GM23338 (cell line): ENCODE data around the gene CNPY3. TPM values are rescaled to one million over a fixed set of nuclear protein-coding genes. Genes with fewer than 3 reads are reported as not detected.
"Not testable (repeated sequence)": the region's sequence is repeated elsewhere in the genome, so short reads cannot be mapped to it uniquely, and the experiment has no call there.

Experiments
- ATAC-seq: fragments of 200-7000 bp; cut with Tn5 transposase; 3 replicates; pipeline ENCODE4 v1.9.1; 2020
- DNase-seq: peaks from one replicate; pipeline ENCODE4 v3.0.0-alpha.2; 2015; ENCODE audit warnings: low spot score
- H2AFZ ChIP-seq: fragments of 200-600 bp; sonication (generic); 2 replicates; pipeline ENCODE4 v1.8.0; 2016; ENCODE audit warnings: antibody characterized with exemption, mild to moderate bottlenecking, moderate library complexity
- H3F3A ChIP-seq: fragments of 200-600 bp; sonication (generic); replicated peaks from 2 replicates; pipeline ENCODE4 v1.8.0; 2017; ENCODE audit warnings: antibody characterized with exemption, mixed run types, low read depth
- H3K27ac ChIP-seq: fragments of 200-600 bp; sonication (generic); 2 replicates; pipeline ENCODE4 v1.6.1; 2016; ENCODE audit warnings: low read depth
- H3K27me3 ChIP-seq: fragments of 200-600 bp; sonication (generic); 2 replicates; pipeline ENCODE4 v1.8.0; 2016; ENCODE audit warnings: mild to moderate bottlenecking, mixed run types, moderate library complexity; ENCODE audit not compliant: insufficient read depth
- H3K36me3 ChIP-seq: fragments of 200-600 bp; sonication (generic); 2 replicates; pipeline ENCODE4 v1.8.0; 2016; ENCODE audit warnings: mild to moderate bottlenecking; ENCODE audit not compliant: insufficient read depth
- H3K4me1 ChIP-seq: fragments of 200-600 bp; sonication (generic); 2 replicates; pipeline ENCODE4 v1.8.0; 2016; ENCODE audit warnings: mild to moderate bottlenecking, moderate library complexity; ENCODE audit not compliant: insufficient read depth
- H3K4me2 ChIP-seq: fragments of 200-600 bp; sonication (generic); 2 replicates; pipeline ENCODE4 v1.7.1; 2017; ENCODE audit warnings: mixed run types
- H3K4me3 ChIP-seq: fragments of 200-600 bp; sonication (generic); 2 replicates; pipeline ENCODE4 v1.6.1; 2016; ENCODE audit warnings: mixed run types
- H3K79me2 ChIP-seq: fragments of 200-600 bp; sonication (generic); replicated peaks from 2 replicates; pipeline ENCODE4 v1.8.0; 2017; ENCODE audit warnings: mild to moderate bottlenecking; ENCODE audit not compliant: insufficient read depth
- H3K9me2 ChIP-seq: fragments of 200-600 bp; sonication (generic); 2 replicates; pipeline ENCODE4 v1.8.0; 2017; ENCODE audit not compliant: insufficient read depth
- H4K20me1 ChIP-seq: fragments of 200-600 bp; sonication (generic); replicated peaks from 2 replicates; pipeline ENCODE4 v1.8.0; 2017; ENCODE audit warnings: mild to moderate bottlenecking; ENCODE audit not compliant: insufficient read depth
- H3K27ac Mint-ChIP-seq: 2 replicates; pipeline ENCODE4 v1.8.0; 2020; ENCODE audit warnings: inconsistent platforms, mild to moderate bottlenecking, moderate library complexity, mixed read lengths
- H3K27me3 Mint-ChIP-seq: 3 replicates; pipeline ENCODE4 v1.8.0; 2022; ENCODE audit warnings: low read depth, mild to moderate bottlenecking, moderate library complexity, mixed read lengths, inconsistent platforms; ENCODE audit not compliant: insufficient read depth, poor library complexity
- H3K36me3 Mint-ChIP-seq: 3 replicates; pipeline ENCODE4 v1.8.0; 2021; ENCODE audit warnings: low read depth, mild to moderate bottlenecking, inconsistent platforms, moderate library complexity, mixed read lengths
- H3K4me1 Mint-ChIP-seq: 3 replicates; pipeline ENCODE4 v1.8.0; 2020; ENCODE audit warnings: mild to moderate bottlenecking, inconsistent platforms, mixed read lengths
- H3K4me3 Mint-ChIP-seq: 3 replicates; pipeline ENCODE4 v1.8.0; 2021; ENCODE audit warnings: moderate library complexity, mild to moderate bottlenecking, inconsistent platforms, mixed read lengths
- H3K9me3 Mint-ChIP-seq: 3 replicates; pipeline ENCODE4 v1.8.0; 2020; ENCODE audit warnings: moderate library complexity, mild to moderate bottlenecking, inconsistent platforms, mixed read lengths
- CREB1 ChIP-seq: fragments of 250-450 bp; sonication (Bioruptor Pico); IDR thresholded peaks from 2 replicates; pipeline ENCODE4 v1.5.0; 2020; ENCODE audit warnings: low read depth, mild to moderate bottlenecking, moderate library complexity
- ETS1 ChIP-seq: IDR thresholded peaks from 2 replicates; pipeline ENCODE4 v1.6.1; 2016; ENCODE audit warnings: antibody characterized with exemption
- EZH2 ChIP-seq: fragments of 200-600 bp; sonication (generic); IDR thresholded peaks from one replicate; pipeline ENCODE4 v1.8.0; 2017; ENCODE audit warnings: antibody characterized with exemption, mild to moderate bottlenecking, low read depth; ENCODE audit not compliant: unreplicated experiment
- EZH2phosphoT487 ChIP-seq: fragments of 200-600 bp; sonication (generic); IDR thresholded peaks from one replicate; pipeline ENCODE4 v1.8.1; 2018; ENCODE audit warnings: antibody characterized with exemption; ENCODE audit not compliant: unreplicated experiment
- JUNB ChIP-seq: IDR thresholded peaks from one replicate; pipeline ENCODE4 v1.6.1; 2016; ENCODE audit warnings: antibody characterized with exemption; ENCODE audit not compliant: unreplicated experiment
- POLR2AphosphoS5 ChIP-seq: IDR thresholded peaks from 2 replicates; pipeline ENCODE4 v1.6.1; 2016; ENCODE audit warnings: antibody characterized with exemption, low read depth
- STAT1 ChIP-seq: IDR thresholded peaks from one replicate; pipeline ENCODE4 v1.6.1; 2016; ENCODE audit warnings: antibody characterized with exemption; ENCODE audit not compliant: unreplicated experiment
- ZNF114 ChIP-seq: fragments of 250-450 bp; sonication (Bioruptor Pico); IDR thresholded peaks from 2 replicates; pipeline ENCODE4 v1.5.0; 2020; ENCODE audit warnings: mild to moderate bottlenecking, moderate library complexity
- ZNF331 ChIP-seq: fragments of 250-450 bp; sonication (Bioruptor Pico); IDR thresholded peaks from 2 replicates; pipeline ENCODE4 v1.5.0; 2020; ENCODE audit warnings: low read depth, mild to moderate bottlenecking, moderate library complexity
- ZNF462 ChIP-seq: fragments of 250-450 bp; sonication (Bioruptor Pico); IDR thresholded peaks from 2 replicates; pipeline ENCODE4 v1.5.0; 2020; ENCODE audit warnings: mild to moderate bottlenecking, moderate library complexity
- long read RNA-seq: library from polyadenylated mRNA; unstranded; transcript quantifications from one replicate; pipeline ENCODE4 v2.0.0, GENCODE V29; 2020; ENCODE audit not compliant: unreplicated experiment
- polyA plus RNA-seq: library from polyadenylated mRNA; unstranded; fragments of >200 nt; fragmentation: Nextera tagmentation; extraction: Ambion mirVana; gene quantifications from 2 replicates; pipeline ENCODE4 v1.2.1, GENCODE V29; 2016
- total RNA-seq: library from RNA; depleted of rRNA; stranded (reverse); fragments of >200 nt; shearing (Covaris generic); gene quantifications from 2 replicates; pipeline ENCODE4 v1.2.3, GENCODE V29; 2014; rRNA removed

CNPY3 gene
- 66.3 and 67.0 TPM in 2 replicates for total RNA-seq
- 68.5 and 74.5 TPM in 2 replicates for polyA plus RNA-seq
- long read RNA-seq, transcript CNPY3-201 (6 exons, 1,704 nt), result major isoform, 59 of 81 reads
- long read RNA-seq, partial matches to known transcripts, result 4 of 81 reads
- long read RNA-seq, other reads (novel, unspliced or antisense), result 18 of 81 reads

GRCh38 chr6:42928986-42929820 is at the start of gene CNPY3:
Gene CNPY3 (plus strand): TSS chr6:42929480. CDS start chr6:42929571, 91 bp downstream.
- no peaks in the 10 kb centered on the region for H3K9me2 ChIP-seq
- H3K4me1 ChIP-seq, result peaks cover 26% of the 10 kb centered on the region
- peak within 1 kb of the TSS; percentile 98 for H3K27ac Mint-ChIP-seq
- peak; percentile 88 for ATAC-seq
- H3F3A ChIP-seq, result peaks cover 36% of the 10 kb centered on the region
- peak within 1 kb of the TSS; percentile 96 for H3K27ac ChIP-seq
- no peaks in the 10 kb centered on the region; the same call in 2 of the 3 replicates for H3K9me3 Mint-ChIP-seq
- peak within 1 kb of the TSS; percentile 92 for H3K4me2 ChIP-seq
- peak; percentile 98 for DNase-seq
- TF ChIP-seq ZNF462 (CRISPR knock-in tag) (no peak), EZH2 (no peak), POLR2AphosphoS5 (peak; percentile 68), JUNB (no peak), STAT1 (no peak), ZNF331 (no peak), ZNF114 (CRISPR knock-in tag) (no peak), EZH2phosphoT487 (no peak), CREB1 (CRISPR knock-in tag) (peak; percentile 77), ETS1 (0 out of 2 replicates have a peak, but pooled peaks have one; percentile 11)
- peaks cover 32% of the 10 kb centered on the region for H3K36me3 Mint-ChIP-seq
- peak within 1 kb of the TSS; percentile 82 for H3K4me3 ChIP-seq
- peaks cover 28% of the 10 kb centered on the region for H3K4me1 Mint-ChIP-seq
- peaks cover 15% of the 10 kb centered on the region; the same call in 1 of the 2 replicates for H4K20me1 ChIP-seq
- peaks cover 19% of the 10 kb centered on the region for H3K27me3 Mint-ChIP-seq
- H3K4me3 Mint-ChIP-seq, result peak within 1 kb of the TSS; percentile 93
- H3K27me3 ChIP-seq, result no peaks in the 10 kb centered on the region
- peaks cover 42% of the 10 kb centered on the region for H3K79me2 ChIP-seq
- peak within 1 kb of the TSS; percentile 25 for H2AFZ ChIP-seq
- H3K36me3 ChIP-seq, result peaks cover 11% of the 10 kb centered on the region

GRCh38 chr6:42880240-42880817 is 49.0 kb upstream of the CNPY3 start:
- ATAC-seq, result not testable (repeated sequence)
- peak overlapping the region; percentile 56 for H2AFZ ChIP-seq

More at GRCh38 chr6:42880240-42880817, 49.0 kb upstream of the CNPY3 start:
- H3K4me1 Mint-ChIP-seq, DNase-seq, H3K4me1 ChIP-seq, H3K9me2 ChIP-seq, H3K9me3 Mint-ChIP-seq, H3K27me3 ChIP-seq, H3K27me3 Mint-ChIP-seq: not testable (repeated sequence)
- Mint-ChIP-seq H3K4me3 (peak overlapping the region; percentile 96), H3K27ac (peak overlapping the region; percentile 99), H3K36me3 (peaks cover 50% of the 10 kb centered on the region)
- Histone ChIP-seq H3K27ac (peak overlapping the region; percentile 90), H3K4me2 (peak overlapping the region; percentile 94), H3F3A (peaks cover 19% of the 10 kb centered on the region), H3K36me3 (peaks cover 47% of the 10 kb centered on the region), H3K4me3 (peak overlapping the region; percentile 87), H4K20me1 (peaks cover 21% of the 10 kb centered on the region), H3K79me2 (peaks cover 47% of the 10 kb centered on the region)
